Esophagus muscularis mucosa (tissue), 4 donors: ENCODE results near the gene MGST2. TPM values are rescaled to one million over a fixed set of nuclear protein-coding genes. Genes with fewer than 3 reads are reported as not detected.

ENCODE experiments used
- DNase-seq: peaks from one replicate; pipeline ENCODE4 v3.0.0-alpha.2; 2017; ENCODE audit errors: extremely low spot score
- H3K27ac ChIP-seq, 4 donors: fragments of 200-600 bp; sonication (generic); replicated peaks in 1 of 4; 1 replicate in 3 of 4; 2 replicates in 1 of 4; pipeline ENCODE4 v1.5.1; 2016 to 2019; ENCODE audit warnings: mild to moderate bottlenecking in 1 of 4
- H3K27me3 ChIP-seq, 4 donors: fragments of 200-600 bp; sonication (generic); one replicate each; pipeline versions ENCODE4 v1.5.1 to v1.6.0; 2016 to 2019
- H3K36me3 ChIP-seq, 4 donors: fragments of 200-600 bp; sonication (generic); one replicate each; pipeline ENCODE4 v1.5.1; 2016 to 2019
- H3K4me1 ChIP-seq, 4 donors: fragments of 200-600 bp; sonication (generic); one replicate each; pipeline ENCODE4 v1.5.1; 2016 to 2019
- H3K4me3 ChIP-seq, 4 donors: fragments of 200-600 bp; sonication (generic); 1 replicate in 2 of 4; 2 replicates in 2 of 4; pipeline ENCODE4 v1.5.1; 2016 to 2019; ENCODE audit warnings: mild to moderate bottlenecking in 4 of 4, moderate library complexity in 1 of 4
- H3K9me3 ChIP-seq, 4 donors: fragments of 200-600 bp; sonication (generic); 1 replicate in 3 of 4; 2 replicates in 1 of 4; pipeline ENCODE4 v1.5.1; 2016 to 2019
- EP300 ChIP-seq: sonication (generic); formaldehyde crosslinking; IDR thresholded peaks from one replicate; pipeline ENCODE4 v1.6.1; 2017; ENCODE audit warnings: antibody characterized with exemption
- POLR2A ChIP-seq: fragments of 450-650 bp; IDR thresholded peaks from one replicate; pipeline ENCODE4 v1.6.1; 2017; ENCODE audit warnings: antibody characterized with exemption, moderate library complexity, mild to moderate bottlenecking, low read depth
- POLR2AphosphoS5 ChIP-seq, 2 donors: sonication (generic); formaldehyde crosslinking; IDR thresholded peaks; one replicate each; pipeline ENCODE4 v1.6.1; 2017; ENCODE audit warnings: antibody characterized with exemption in 2 of 2
- WGBS: methylation state at CpG from one replicate; pipeline ENCODE4 v1.1.5; 2018; 5-methylcytosine and 5-hydroxymethylcytosine counted together
- intact Hi-C: fragments of 100-400 bp; cut with DNase I; formaldehyde crosslinking; loops from one replicate; pipeline ENCODE4 v1.15.1; 2023
- total RNA-seq, 4 donors: library from RNA; depleted of rRNA; stranded (reverse); fragments of >200 nt; gene quantifications; one replicate each; pipeline versions ENCODE4 v1.1.0 to v1.2.1, GENCODE V29; 2016
- TF ChIP-seq, protein P1 (sequence below), 3 experiments: fragments of 200-600 bp in 2 of 3; fragments of 450-650 bp in 1 of 3; sonication (generic) in 2 of 3; IDR thresholded peaks; one replicate each; pipeline ENCODE4 v1.5.1; 2017 to 2019; ENCODE audit warnings: antibody characterized with exemption in 3 of 3, mild to moderate bottlenecking in 2 of 3, moderate library complexity in 1 of 3

Gene MGST2
- total RNA-seq, 4 donors from 2014 or later, result 28.7 to 39.7 (median 34.2) TPM

- Histone ChIP-seq H3K9me3 (no peaks in the 10 kb centered on the region), H3K4me3 (no peak overlapping the region), H3K27ac (no peak overlapping the region), H3K27me3 (no peaks in the 10 kb centered on the region), H3K4me1 (peaks cover 0 to 5% (median 0%) of the 10 kb centered on the region in 4 donors), H3K36me3 (no peaks in the 10 kb centered on the region)
- WGBS, result 76% methylated on average over 12 of the region's 12 CpGs
- intact Hi-C loops, result no loop called here
- TF ChIP-seq EP300, result no peak
- TF ChIP-seq POLR2AphosphoS5 (IDR thresholded peaks at IDR 0.05), result no peak
- no peak for TF ChIP-seq POLR2A
- TF ChIP-seq, protein P1, sequence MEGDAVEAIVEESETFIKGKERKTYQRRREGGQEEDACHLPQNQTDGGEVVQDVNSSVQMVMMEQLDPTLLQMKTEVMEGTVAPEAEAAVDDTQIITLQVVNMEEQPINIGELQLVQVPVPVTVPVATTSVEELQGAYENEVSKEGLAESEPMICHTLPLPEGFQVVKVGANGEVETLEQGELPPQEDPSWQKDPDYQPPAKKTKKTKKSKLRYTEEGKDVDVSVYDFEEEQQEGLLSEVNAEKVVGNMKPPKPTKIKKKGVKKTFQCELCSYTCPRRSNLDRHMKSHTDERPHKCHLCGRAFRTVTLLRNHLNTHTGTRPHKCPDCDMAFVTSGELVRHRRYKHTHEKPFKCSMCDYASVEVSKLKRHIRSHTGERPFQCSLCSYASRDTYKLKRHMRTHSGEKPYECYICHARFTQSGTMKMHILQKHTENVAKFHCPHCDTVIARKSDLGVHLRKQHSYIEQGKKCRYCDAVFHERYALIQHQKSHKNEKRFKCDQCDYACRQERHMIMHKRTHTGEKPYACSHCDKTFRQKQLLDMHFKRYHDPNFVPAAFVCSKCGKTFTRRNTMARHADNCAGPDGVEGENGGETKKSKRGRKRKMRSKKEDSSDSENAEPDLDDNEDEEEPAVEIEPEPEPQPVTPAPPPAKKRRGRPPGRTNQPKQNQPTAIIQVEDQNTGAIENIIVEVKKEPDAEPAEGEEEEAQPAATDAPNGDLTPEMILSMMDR (IDR thresholded peaks at IDR 0.05), result no peak
- DNase-seq, result no peak
Measured at GRCh38 chr4:139746431-139747171, 81.0 kb downstream of the MGST2 start.

- WGBS, result 92% methylated on average over 4 of the region's 6 CpGs
- intact Hi-C loops, result no loop called here
- no peak overlapping the region for H3K27ac ChIP-seq
- no peaks in the 10 kb centered on the region for H3K4me1 ChIP-seq
- no peaks in the 10 kb centered on the region for H3K9me3 ChIP-seq
- no peaks in the 10 kb centered on the region for H3K36me3 ChIP-seq
- no peak overlapping the region for H3K4me3 ChIP-seq
- TF ChIP-seq POLR2AphosphoS5 (IDR thresholded peaks at IDR 0.05) (no peak), EP300 (no peak), POLR2A (no peak)
- TF ChIP-seq, protein P1 (IDR thresholded peaks at IDR 0.05), result no peak
- no peak for DNase-seq
- no peaks in the 10 kb centered on the region for H3K27me3 ChIP-seq
Measured at GRCh38 chr4:139749338-139749737, 83.7 kb downstream of the MGST2 start.

DNA sequence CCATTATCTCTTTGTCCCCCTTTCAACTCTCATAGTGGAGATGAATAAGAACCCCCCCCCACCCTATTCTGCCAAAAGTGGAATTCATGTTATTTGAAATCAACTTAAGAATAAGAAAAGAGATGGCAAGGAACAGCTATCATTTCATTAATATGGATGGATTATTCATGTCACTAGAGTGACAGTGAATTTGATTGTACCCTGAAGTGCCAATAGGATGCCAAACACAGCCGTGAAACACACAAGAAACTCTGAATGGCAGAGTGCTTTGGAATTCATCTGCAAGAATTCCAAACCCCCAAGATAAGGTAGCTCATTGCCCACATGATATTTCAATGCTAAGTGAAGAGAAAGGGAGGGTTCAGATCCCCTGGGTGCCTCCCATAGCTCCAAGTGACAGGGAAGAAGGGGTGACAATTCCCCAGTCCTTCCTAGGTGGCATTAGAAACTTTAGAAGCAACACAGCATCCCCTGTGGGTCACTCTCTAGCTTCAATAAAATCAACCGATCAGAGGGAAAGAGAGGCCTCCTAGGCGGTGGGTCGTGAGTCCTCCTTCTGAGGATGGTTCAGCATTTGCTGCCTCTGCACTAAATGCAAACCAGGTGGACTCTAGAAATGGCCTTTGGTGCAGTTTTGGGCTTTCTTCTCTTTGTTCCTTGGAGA, 84.3 kb downstream of the MGST2 start:
- Histone ChIP-seq H3K4me3 (no peak overlapping the region), H3K9me3 (no peaks in the 10 kb centered on the region), H3K27me3 (no peaks in the 10 kb centered on the region), H3K4me1 (no peaks in the 10 kb centered on the region), H3K36me3 (no peaks in the 10 kb centered on the region), H3K27ac (no peak overlapping the region)
- TF ChIP-seq EP300 (no peak), POLR2AphosphoS5 (IDR thresholded peaks at IDR 0.05) (no peak), POLR2A (no peak)
- TF ChIP-seq, protein P1 (IDR thresholded peaks at IDR 0.05), result no peak
- 91% methylated on average over 4 of the region's 4 CpGs for WGBS
- intact Hi-C loops, result no loop called here
- no peak for DNase-seq

- Histone ChIP-seq H3K4me3 (no peak overlapping the region), H3K27ac (no peak overlapping the region), H3K4me1 (no peaks in the 10 kb centered on the region), H3K9me3 (no peaks in the 10 kb centered on the region), H3K36me3 (no peaks in the 10 kb centered on the region), H3K27me3 (no peaks in the 10 kb centered on the region)
- intact Hi-C loops, result no loop called here
- no peak for DNase-seq
- WGBS, result 96% methylated on average over 3 of the region's 3 CpGs
- TF ChIP-seq POLR2A, result no peak
- TF ChIP-seq, protein P1 (IDR thresholded peaks at IDR 0.05), result no peak
- no peak for TF ChIP-seq EP300
- TF ChIP-seq POLR2AphosphoS5 (IDR thresholded peaks at IDR 0.05), result no peak
Measured at GRCh38 chr4:139753686-139754085, 88.1 kb downstream of the MGST2 start.

Other genes starting within 250 kb of the MGST2 start
- gene RAB33B, start 211.7 kb upstream of the MGST2 start, total RNA-seq, result 10 to 100 TPM; 10.8 to 16.1 (median 14.8) TPM
- gene SETD7, start 109.6 kb upstream of the MGST2 start, total RNA-seq, result 10 to 100 TPM; 54.4 to 96.0 (median 63.9) TPM